GM12865 (cell line): ENCODE results near the gene TRNP1.

Source experiments
- DNase-seq: peaks from one replicate; pipeline ENCODE4 v3.0.0; 2010; ENCODE audit warnings: low read depth
- H3K4me3 ChIP-seq: 2 replicates; pipeline ENCODE4 v1.5.1; 2011; ENCODE audit warnings: mild to moderate bottlenecking, low read depth, low read length, control low read depth
- TF ChIP-seq, protein P1 (sequence below): IDR thresholded peaks from 2 replicates; pipeline ENCODE4 v1.5.1; 2011; ENCODE audit warnings: low read length, control low read depth, low read depth, inconsistent platforms; ENCODE audit not compliant: insufficient read depth; ENCODE audit errors: missing control alignments

Gene TRNP1

DNA sequence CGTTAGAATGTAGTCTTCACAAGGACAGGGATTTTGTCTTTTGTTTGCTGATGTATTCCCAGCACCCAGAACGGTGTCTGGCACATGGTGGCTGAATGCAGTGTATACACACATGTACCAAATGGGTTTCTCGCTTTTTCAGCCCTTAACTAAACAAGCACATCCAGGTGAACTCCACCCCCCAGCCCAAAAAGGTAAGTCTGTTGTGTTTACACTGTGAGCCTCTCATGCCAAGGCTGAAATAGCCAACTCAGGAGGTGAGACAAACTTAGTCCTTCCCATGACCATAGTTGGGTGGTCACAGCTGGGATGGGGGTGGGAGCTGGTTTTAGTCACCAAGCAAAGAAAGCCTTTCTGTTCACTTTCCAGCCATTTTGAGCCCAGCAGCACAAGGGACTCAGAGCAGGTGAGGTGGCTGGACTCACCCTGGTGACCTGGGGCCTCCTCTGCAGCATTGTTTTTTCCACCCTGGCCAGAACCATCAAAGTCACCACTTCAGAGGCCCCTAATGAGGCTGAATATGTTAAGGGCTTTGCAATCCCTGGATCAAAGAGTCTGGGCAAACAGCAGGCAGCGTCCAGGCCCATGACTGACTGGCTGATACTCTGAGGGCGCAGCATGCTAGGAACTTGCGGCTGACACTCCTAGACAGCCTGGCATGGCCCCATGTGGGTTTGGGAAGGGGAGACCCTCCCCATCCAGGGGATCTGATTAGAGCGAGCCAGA, 10.4 kb downstream of the TRNP1 start:
- TF ChIP-seq, protein P1, sequence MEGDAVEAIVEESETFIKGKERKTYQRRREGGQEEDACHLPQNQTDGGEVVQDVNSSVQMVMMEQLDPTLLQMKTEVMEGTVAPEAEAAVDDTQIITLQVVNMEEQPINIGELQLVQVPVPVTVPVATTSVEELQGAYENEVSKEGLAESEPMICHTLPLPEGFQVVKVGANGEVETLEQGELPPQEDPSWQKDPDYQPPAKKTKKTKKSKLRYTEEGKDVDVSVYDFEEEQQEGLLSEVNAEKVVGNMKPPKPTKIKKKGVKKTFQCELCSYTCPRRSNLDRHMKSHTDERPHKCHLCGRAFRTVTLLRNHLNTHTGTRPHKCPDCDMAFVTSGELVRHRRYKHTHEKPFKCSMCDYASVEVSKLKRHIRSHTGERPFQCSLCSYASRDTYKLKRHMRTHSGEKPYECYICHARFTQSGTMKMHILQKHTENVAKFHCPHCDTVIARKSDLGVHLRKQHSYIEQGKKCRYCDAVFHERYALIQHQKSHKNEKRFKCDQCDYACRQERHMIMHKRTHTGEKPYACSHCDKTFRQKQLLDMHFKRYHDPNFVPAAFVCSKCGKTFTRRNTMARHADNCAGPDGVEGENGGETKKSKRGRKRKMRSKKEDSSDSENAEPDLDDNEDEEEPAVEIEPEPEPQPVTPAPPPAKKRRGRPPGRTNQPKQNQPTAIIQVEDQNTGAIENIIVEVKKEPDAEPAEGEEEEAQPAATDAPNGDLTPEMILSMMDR, result no peak
- no peak overlapping the region for H3K4me3 ChIP-seq
- no peak for DNase-seq

DNA sequence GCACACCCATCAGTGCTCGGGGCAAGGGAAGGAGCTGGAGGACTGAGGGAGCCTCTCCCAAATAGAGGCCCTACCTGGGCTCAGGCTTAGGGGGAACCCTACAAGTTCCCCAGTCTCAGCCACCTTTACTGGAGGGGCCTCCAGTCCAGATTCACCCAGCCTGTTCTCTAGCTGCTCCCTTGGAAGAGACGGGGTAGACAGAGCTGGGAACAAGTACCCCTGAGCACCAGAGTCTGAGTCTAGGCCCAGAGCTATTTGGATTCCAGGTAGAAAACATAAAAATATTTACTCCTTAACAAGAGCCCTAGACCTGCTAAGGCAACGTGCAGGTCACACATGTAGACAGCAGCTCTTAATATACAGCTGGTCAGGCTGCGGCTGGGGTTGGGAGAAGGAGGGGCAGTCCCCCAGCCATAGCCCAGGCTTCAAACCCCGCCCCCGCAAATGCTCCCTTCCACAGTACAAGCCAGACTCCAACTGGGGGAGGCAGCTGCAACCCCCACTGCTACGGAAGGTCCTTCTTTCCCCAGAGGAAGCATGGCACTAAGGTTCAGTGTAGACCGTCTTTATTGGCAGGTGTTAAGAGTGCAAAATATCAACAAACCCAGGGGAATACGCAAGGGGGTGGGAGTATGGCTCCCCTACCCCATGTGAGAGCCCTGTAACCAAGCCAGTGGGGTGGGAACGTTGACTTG, 11.1 kb downstream of the TRNP1 start:
- no peak for DNase-seq

DNA sequence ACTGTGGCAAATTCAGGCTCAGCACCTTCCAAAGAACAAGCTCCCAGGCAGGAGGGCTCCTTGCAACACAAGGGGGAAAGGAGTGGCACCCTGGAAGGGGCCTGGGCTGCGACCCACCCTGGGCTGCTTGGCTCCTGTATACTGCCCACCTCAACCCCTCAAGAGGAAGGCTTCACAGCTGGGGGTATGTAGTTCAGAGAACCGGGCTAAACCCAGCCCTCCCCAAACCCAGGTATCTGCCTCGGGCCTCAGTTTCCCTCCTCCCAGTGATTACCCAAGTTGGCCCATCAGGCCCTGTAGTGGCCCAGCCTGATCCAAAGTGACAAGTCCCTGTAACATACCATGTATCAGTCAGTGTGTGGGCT, 11.7 kb downstream of the TRNP1 start:
- TF ChIP-seq, protein P1, result no peak
- no peak overlapping the region for H3K4me3 ChIP-seq
- DNase-seq, result no peak

More for the DNA sequence above, 11.1 kb downstream of the TRNP1 start:
- TF ChIP-seq, protein P1, result no peak
- no peak overlapping the region for H3K4me3 ChIP-seq

DNA sequence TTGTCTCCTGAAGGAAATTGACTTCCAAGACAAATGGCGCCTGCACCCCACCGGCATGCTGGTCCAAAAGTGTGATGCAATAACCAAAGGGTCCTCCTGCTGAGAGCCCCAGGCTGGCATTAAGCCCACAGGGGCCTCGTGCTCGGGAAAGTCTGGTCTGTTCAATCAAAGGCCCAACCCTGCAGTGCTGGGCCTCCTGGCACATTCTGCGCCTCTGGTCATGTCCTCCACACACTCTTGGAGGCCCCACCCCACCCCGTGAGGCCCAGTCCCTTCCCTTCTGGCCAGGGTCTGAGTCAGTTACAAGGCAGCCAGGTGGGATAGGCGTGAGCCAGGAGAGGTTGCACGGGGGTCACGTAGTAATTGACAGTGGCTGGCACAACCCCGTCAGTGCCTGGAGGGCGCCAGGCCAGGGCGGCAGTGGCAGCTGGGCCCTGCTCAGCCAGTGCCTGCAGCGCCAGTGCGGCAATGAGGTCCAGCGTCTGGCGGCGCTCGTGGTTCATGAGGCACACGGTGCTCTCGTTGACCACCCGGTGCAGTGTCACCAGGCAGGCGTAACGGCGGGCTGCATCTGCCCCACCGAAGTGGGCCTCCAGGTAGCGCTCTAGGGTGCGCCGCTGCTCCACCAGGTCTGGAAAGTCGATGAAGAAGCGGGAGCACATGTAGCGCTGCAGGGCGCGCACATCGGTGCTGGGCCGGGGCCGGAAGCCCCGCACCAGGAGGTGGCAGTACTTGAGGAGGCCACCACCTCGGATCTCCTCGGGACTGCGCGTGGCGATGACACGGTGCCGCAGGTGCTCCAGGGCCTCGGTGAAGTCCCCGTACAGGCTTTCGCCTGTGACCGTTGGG, 12.4 kb downstream of the TRNP1 start:
- TF ChIP-seq, protein P1, result no peak
- DNase-seq, result no peak
- H3K4me3 ChIP-seq, result no peak overlapping the region

DNA sequence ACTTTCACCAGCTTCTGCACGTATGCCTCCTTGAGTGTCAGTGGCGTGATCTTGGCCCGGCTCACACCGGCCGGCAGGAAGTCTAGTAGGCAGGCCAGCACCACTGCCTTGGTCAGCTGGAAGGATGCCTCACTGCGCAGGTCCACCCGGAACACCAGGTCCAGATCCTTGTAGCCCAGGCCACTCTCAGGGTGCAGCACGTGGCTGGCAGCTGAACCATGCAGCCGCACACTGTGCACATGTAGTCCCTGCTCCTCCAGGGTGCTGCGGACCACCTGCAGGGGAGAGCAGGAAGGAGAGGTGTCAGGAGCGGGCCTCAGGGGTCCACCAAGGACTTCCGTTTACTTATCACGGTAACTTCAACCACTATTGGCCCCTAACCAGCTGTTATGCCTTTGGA, 13.2 kb downstream of the TRNP1 start:
- no peak overlapping the region for H3K4me3 ChIP-seq
- TF ChIP-seq, protein P1, result no peak
- no peak for DNase-seq

DNA sequence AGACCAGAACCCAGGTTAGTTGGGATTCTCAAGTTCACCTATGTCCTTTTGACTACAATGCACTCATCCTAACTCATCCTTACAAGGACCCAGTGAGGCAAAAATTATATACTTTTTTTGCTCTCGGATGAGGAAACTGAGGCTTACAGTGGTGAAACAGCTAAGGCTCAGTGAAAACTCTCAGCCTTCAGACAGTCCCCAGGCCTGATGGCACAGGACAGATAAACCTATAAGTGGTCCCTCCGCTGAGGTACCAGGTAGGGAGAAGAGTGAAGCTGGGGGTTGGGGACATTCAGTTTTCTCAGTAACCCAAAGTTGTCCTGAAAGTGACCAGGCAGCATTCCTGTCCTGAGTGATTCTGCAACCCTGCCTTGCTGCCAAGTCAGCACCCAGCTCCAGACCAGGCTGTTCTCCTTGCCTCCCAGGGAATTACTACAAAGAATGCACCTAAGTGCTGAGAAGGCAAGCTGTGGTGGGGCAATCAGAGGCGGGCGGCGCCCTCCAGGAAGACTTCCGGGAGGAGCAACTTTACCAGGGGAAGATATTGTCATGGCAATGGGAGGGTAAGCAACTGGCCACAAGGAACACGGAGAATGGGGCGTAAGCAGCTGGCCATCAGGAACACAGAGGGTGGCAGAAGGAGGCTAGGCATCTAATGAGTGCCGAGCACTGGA, 14.6 kb downstream of the TRNP1 start:
- DNase-seq, result no peak
- H3K4me3 ChIP-seq, result no peak overlapping the region
- TF ChIP-seq, protein P1, result no peak
